A673 (cell line): Measurements from ENCODE around the gene ZDHHC17.

Experiments
- EZH2 ChIP-seq: fragments of 200-600 bp; sonication (generic); IDR thresholded peaks from 2 replicates; pipeline ENCODE4 v1.6.1; 2017; ENCODE audit warnings: borderline replicate concordance, low read depth, mild to moderate bottlenecking, mixed read lengths, antibody characterized with exemption, low read length; ENCODE audit not compliant: poor library complexity, severe bottlenecking
- TF ChIP-seq, protein P1 (sequence below): fragments of 300-800, 200-600 bp; sonication (generic); conservative IDR thresholded peaks from 2 replicates; pipeline ENCODE4 v1.5.1; 2017; ENCODE audit warnings: low read depth, mild to moderate bottlenecking, antibody characterized with exemption, low read length, moderate library complexity, mixed read lengths

GRCh38 chr12:76855271-76855670 lies 91.4 kb downstream of the ZDHHC17 start:
- TF ChIP-seq, protein P1, sequence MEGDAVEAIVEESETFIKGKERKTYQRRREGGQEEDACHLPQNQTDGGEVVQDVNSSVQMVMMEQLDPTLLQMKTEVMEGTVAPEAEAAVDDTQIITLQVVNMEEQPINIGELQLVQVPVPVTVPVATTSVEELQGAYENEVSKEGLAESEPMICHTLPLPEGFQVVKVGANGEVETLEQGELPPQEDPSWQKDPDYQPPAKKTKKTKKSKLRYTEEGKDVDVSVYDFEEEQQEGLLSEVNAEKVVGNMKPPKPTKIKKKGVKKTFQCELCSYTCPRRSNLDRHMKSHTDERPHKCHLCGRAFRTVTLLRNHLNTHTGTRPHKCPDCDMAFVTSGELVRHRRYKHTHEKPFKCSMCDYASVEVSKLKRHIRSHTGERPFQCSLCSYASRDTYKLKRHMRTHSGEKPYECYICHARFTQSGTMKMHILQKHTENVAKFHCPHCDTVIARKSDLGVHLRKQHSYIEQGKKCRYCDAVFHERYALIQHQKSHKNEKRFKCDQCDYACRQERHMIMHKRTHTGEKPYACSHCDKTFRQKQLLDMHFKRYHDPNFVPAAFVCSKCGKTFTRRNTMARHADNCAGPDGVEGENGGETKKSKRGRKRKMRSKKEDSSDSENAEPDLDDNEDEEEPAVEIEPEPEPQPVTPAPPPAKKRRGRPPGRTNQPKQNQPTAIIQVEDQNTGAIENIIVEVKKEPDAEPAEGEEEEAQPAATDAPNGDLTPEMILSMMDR, result no peak
- TF ChIP-seq EZH2, result no peak
